NCI-H345 treated with DMSO at 0.1 percent for 48 hours (cell line): ENCODE measurements around the gene HOXB3.
A peak's percentile ranks its signal among the peaks of the same experiment; 100 is the strongest.

Experiments
- DNase-seq: peaks from one replicate; lab custom pipeline; 2025; ENCODE audit not compliant: unreplicated experiment; lab: John Stamatoyannopoulos, UW

The HOXB3 gene

DNA sequence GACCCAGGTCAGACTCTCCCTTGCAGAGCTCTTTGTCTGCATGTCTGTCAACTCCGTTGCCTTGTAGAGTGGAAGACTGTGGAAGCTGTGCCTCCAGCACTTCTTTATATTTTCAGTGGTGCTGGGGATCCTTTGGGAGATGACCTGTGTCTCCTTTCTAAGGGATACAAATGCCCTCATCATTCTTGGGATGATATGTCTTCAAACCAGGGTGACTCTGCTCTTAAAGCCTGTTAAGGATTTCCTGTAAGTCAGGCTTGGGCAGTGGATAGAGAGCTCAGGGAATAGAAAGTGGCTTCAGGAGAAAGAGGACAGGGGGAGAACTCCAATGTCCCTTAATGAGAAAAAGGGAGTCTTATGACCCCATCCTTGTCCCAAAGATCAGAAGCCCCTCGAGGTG, 1.5 kb downstream of the HOXB3 start:
- peak; percentile 19 for DNase-seq

DNA sequence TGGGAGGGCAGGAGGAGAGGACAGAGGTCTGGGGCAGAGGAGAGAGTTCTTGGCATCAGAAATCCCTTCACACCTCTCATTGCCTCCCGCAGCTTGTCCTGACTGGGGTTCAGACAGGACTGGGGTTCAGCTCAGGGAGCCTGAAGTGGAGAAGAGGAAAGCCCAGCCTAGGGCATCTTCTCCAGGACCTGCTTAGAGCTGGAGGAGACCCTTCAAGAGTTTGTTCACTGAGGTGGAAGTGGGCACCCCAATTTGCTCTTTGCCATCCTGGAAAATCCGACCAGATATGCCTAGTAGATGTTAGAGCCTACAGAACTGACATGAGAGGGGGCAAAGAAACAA, 2.0 kb downstream of the HOXB3 start:
- no peak for DNase-seq

DNA sequence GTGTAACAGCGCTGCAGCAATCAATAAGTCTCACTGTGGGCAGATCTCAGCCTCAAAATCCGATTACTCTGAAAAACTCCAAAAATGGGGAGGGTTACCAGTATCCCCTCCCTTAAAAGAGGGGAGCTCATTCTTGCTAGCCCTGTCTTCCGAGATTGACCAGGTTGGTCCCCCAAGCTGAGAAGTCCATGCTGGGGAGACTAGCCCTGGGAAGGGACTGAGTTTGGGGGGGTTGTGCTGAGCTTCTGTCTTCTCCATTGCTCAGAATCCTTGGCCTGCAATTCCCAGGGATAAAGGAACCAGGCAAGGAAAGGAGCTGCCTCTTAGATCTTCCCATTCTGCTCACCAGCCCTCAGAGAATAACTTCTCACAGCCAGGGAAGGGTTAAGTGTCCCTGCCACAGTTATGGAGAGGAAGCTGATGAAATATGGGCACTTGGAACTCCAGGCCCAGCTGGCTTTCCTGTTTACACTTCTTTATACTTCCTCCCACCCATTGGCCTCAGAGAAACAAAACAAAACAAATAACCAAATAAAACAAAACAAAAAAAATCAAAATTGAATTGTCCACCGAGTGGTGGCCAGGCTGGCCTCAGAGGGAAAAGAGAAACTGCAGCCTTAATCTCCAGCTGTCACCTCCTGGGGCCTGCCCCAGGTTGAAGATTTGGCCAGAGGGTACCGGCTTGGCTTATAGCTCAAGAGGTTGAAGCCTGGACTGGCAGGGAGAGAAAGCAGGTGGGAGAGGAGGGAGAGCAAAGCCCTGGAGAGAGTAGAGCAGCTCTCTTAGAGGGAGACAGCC, 2.6 kb downstream of the HOXB3 start:
- DNase-seq = peak; percentile 94

DNA sequence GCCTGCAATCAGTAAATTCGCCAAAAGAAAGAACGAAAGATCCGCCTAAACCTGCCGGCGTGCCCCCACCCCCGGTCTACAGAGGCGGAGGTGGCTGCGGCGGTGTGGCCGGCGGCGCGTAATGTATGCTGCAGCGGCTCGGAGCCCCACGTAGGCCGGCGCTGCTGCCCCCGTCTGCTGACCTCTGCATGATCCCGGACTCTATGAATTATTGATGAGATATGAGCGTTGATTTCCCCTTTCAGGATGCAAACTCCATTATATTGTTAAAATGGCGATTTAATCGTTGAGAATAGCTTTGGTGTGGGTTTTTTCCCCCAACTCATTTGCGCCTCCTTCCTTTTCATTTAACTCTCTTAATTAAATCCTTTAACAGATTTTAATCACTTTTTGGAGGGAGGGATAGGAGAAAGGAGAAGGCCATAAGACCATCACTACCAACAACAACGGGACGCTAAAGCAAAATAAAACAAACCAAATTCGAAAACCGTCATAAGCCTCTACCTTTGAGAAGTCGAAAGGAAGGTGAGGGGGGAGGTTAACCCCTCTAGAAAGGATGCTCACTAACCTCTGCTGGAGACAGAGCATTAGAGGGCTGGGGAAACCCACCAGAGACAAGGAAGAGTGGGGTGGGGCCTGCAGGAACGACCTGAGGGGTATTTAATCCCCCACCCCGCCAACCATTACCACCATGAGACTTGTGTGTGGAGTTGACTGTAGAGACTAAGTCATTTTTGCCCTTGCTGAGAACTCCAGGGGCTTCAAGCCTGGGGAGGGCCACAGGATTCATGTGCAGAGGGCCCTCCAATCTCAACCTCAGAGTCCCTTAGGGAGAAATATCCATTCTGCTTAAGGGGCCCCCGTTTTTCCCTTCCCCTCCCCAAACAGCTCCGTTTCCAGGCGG, 3.4 kb downstream of the HOXB3 start:
- DNase-seq = peak; percentile 66

DNA sequence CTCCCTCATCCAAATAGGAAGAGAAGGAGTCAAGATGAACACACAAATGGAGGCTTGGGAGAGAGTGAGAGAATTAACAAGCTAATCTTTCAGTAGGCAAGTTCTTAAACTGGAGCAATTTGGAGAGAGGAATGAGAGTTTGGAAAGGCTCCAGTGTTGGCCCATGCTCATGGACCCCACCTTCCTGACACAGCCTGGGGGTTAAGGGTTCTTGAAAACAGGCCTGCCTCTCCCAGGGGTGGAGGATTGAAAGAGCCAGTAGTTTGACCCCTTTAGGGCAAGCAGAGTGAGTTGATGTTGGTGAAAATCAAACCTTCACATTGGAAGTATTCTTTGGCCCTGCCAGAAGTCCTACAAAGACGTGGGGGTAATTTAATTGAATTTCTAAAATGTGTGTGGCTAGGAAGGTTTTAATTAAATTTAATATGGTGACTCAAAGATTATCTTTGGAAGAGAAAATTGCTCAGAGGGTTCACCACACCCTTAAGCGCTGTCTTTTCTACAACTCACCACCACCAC, 5.8 kb downstream of the HOXB3 start:
- peak; percentile 43 for DNase-seq

DNA sequence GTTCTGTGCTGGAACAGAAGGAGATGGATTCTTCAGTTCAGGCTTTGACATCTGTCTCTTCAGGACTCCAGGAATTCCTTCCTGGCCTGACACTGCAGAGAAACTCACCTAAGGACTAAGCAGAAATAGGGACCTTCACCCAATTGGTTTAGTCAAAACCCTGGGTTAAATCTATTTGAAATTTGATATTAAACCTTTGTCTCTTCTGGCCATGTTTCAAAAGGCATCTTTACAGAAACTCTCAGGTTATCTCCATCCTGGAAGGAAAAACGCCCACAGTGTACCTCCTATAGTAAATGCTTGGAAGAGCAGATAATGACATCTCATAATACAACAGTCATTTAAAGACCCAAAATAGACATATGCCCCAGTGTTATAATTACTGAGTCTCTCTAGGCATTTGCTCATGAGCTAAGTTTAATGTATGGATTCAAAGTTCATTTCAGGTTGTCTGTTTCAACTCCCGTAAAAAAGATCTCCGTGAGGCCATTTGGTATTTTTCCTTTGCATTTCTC, 6.3 kb downstream of the HOXB3 start:
- DNase-seq = peak; percentile 38

DNA sequence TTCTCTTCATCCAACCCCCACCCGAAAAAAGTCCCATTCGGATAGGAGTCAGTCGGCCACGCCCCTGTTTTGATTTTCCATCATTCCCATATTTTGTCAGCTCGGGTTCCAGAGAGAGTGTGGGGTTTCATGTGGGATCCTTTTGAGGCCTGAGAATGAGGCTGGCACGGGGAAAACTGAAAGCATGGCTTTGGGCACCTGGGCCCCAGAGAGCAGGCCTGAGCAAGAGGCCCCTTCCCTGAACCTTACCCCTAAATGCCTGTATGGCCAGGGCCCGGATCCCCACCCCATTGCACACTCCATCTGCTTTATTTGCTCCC, 7.3 kb downstream of the HOXB3 start:
- no peak for DNase-seq

DNA sequence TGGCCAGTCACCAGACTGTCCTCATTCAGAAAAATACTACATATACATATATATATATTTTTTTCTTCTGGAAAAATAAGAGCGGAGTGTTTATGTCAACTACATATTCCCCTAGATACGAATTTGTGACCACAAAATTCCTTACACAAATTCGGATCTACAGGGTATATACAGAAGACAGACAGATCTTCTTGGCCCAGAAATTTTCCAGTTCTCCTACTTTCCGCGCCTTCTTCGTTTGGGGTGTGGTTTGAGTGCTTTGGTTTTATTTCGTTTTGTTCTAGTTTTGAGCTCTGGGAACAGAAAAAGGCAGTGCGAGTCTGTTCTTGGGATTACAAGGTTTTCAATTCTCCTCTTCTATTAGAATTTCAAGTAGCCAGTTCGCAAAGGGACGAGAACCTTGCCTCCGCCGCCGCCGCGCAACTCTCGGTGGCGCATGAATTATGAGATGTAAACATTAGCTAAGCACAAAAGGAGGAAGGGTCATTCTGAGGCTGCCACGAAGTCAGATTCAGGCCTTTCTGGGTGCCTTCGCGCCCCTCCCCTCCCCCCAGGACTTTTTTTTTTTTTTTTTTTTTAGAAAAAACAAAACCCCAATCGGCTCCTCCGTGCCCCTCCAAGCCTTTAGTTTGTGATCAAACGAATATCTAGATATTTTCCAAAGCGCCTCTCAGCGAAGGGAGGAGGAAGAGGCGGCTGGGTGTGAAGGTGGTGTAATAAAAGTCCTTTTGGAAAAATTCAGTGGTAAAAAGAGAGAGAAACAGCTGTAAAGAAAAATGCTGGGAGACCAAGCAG, 10.1 kb downstream of the HOXB3 start:
- DNase-seq = no peak

DNA sequence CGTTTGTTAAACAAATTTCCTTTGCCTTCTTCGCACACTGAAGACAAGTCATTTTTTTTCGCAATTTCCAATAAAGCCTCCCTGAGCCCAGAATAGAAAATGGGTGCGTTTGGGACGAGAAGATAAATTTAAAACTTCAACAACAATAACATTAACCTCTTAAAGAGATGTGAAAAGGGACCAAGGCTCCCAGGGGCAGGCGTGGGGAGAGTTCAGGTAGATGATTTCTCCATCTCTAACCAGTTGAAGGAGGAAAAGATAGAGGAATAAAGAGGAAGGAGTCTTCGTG, 10.6 kb downstream of the HOXB3 start:
- no peak for DNase-seq

DNA sequence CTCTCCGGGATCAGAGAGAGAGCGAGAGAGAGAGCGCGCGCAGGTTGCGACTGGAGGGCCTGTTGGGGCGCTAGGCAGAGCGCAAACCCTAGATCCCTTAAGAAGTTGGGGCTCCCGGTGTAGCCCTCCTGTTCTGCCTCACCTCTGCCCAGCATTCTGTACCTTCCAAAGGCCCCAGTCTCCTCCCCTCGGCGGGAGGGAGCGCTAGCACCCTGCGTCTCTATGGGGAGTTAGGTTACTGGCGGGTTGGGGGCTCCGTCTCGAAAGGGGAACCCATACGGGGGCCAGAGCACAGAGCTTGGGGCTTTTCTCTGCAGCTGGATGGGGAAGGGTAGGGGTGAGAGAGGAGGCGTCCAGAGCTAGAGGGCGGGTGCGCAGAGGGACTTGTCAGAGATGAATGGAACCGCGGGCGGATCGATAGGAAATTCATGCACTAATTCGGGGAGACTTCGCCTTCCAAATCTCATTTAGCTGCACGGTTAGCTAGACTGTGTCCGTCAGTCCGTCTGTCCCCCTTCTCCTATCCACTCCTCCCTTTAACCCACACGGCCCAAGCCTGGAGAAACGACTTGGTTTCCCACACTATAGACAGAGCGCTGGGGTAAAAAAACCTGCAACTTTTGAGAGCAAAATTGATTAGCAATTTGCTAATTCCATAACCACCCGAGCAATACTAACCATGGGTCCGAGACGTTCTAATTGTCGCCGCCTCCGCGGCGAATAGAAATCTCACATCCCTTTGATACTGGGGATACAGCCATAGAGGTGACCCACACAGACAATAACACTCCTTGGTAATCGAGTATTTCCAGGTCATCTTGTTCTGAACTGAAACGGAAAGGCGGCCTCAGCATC, 11.2 kb downstream of the HOXB3 start:
- DNase-seq = no peak

DNA sequence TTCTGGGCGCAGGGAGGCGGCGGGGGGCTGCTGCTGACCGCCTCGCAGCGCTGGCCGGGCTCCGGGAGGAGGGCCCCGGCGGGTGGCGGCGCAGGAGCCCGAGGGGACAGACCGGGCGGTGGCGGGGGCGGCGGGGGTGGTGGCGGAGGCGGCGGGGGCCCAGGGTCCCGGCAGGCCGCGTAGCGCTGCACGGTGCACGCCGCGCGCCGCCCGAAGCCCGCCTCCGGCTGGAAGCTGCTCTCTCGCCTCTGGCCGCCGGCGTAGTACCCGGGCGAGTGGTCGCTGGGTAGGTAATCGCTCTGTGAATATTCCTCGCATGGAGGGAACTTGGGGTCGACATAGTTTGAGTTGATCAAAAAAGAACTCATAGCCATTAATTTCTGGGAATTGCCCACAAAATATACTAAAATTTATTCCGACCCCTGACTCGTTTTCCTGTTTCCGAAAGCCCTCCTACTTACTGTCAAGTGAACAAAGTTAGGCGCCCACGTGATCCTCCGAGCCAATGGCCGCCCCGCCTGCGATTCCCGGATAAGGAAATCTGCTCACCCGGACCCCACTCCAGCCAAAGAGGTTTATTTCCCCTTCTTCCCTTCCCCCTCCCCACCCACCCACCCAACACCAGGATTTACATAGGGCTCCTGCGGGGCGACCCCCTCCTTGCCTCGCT, 12.0 kb downstream of the HOXB3 start, which contains the start of gene HOXB4:
TSS of gene HOXB4 (minus strand) at position 405 of the 670 bp plus-strand sequence. CDS start at position 374, 31 bp downstream.
- no peak for DNase-seq

DNA sequence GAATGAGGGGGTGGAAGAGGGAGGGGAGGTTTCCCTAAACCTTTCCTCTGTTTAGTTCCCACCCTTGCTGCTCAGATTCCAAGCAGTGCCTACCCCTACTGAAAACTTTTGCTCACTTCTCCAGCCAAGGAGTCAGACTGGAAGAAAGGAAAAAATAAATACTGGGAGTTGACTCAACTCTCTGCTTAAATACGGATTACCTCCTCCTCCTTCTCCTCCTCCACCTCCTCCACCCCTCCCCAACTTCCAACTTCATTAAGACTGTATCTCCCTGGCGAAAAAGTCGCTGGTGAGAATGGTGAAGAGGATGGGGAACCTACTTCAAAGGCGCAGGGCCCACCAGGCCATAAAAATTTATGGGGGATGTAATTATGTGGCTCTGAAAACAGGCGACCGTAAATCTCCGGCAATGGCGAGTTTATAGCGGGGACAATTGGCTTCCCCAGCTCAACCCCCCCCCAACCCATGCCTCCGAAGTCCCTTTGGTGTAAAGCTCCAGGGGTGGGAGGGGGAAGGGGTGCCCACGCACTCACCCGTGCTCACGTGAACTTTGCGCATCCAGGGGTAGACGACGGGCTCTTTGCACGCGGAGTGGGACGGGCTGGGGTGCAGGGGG, 12.6 kb downstream of the HOXB3 start:
- no peak for DNase-seq

DNA sequence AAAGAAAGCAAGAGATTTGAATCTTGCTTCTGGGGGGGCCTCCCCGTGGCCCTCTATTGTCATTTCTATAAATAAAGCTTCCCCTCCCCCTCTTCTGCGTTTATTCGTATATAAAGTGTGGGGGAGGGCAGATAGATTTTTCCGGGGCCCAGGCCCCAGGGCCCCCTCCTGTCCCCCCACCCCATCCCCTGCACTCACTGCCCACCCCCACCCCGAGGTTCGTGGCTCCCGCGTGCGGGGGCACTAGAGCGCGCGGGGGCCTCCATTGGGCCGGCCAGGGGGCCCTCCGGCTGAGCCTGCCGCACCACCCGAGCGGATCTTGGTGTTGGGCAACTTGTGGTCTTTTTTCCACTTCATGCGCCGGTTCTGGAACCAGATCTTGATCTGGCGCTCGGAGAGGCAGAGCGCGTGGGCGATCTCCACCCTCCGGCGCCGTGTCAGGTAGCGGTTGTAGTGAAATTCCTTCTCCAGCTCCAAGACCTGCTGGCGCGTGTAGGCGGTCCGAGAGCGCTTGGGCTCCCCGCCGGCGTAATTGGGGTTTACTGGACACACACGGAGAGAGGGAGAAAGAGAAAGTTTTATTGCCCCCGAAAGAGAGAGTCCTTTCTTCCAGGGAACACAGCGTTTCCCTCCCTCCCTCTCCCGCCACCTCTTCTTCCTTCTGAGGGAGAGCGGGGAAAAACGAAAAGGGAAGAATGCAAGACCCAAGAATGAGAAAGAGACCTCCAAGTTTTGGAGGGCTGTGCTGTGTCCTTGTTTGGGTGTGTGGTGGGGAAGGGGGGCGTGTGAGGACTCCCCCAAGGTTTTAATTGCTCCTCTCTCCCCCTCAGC, 13.3 kb downstream of the HOXB3 start:
- no peak for DNase-seq

DNA sequence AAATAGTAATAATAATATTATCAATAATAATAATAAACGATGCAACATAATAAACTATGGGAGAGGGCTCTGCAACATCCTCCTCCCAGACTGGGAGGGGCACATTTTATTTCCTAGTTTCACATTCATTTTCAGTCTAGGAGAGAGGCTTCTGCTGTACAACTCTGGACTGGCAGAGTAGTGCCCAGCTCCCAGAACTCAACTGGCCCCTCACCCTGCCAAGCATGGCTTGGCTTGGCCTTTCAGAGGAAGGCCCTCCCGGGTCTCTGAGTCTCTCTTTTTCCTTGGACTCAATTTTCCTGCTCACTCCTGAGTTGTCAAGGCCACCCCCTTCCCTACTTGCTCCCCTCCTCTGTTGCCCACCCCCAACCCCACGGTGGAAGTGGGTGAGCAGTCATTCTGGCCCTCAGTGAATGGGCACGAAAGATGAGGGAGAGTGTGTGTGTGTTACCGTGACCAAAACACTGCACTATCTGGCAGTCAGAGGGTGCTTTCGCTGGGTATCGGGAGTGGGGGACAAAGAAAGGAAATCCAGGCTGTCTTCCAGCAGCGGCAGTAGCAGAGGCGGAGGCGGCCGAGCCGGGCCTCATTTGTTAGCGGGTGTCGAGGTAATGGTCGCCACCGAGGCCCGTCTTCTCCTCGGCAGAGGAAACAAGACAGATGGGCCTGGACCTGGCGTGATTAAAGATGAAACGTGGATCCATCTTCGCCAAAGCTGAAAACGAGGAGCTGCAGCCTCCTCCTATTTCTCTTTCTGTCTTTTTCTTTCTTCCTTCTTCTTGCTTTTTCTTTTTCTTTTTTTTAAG, 14.2 kb downstream of the HOXB3 start:
- DNase-seq = no peak

DNA sequence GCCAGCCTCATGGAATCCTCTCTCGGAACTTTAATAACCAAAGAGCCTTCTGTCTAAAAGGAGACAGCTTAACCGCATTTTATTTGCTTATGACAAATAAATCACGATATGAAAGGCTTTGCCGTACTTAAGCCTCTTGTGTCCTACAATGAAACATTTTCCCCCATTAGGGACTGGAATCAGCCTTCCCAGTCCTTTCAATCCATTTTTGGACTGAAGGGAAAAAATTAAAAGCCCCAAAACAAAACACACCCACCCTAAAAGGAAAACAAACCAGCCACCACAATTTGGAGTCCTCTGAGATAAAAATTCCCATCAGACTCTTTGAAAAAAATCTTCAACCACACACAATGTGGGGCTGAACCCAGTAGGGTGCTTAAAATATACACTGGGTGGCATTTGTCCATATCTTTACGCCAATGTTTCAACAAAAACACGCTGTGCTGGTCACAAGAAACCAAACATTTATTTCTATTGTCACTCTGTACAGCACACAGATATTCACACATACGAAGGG, 14.9 kb downstream of the HOXB3 start:
- no peak for DNase-seq

DNA sequence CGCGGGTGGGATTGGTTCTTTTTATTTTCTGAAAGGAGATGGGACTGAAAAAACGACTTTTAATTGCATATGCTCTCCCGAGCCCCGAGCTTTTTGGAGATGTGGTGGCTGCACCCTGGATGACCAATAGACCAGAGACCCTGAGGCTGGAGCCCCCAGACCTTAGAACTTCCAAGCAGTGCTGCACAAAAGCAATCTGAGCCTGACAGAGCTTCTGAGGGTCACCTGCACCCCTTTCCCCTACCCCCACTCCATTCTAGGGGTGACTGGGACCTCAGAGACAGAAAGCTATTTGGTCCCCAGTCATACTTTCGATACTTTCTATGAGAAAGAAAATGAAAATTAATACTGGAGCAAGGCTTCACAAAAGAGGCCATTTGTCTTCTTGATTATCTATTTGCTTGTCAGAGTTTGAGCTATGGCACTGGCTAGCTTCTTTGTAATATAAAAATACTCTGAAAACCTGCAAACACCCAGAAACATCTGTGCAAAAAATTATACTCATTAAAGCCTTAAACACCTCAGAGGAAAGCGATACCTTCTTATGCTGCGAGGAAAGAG, 15.5 kb downstream of the HOXB3 start:
- DNase-seq = no peak

DNA sequence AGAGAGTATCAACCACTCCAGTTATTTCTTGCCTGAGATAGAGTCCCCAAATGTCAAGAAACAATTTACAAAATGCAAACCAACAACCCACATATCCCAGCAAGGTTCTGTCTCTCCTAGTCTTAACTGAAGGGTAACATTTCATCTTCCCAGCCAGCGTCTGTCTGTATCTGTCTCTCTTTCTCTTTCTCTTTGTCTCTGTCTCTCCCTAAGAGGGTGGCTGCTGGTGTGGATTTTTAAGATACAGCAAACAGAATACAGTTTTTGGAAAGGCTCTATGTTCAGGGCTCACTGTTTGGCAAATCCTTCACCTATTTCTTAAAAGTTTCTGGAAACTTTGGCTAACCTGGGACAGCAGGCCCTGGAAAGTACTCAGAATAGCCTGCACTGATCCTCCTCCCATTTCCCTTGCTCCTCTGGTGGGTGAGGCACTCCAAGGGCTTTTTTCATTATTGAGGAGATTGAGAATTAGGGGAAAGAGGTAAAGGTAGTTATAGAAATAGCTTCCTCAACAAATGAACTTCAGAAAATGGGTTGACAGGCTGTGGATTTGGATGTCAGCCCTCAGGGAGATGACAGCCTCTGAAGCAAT, 18.1 kb downstream of the HOXB3 start:
- no peak for DNase-seq
